PC-9 (cell line): Measurements from ENCODE around the gene GREM1. TPM values are rescaled to one million over a fixed set of nuclear protein-coding genes. Genes with fewer than 3 reads are reported as not detected.

Experiments used
- BruUV-seq: library from RNA; stranded (reverse); fragments of 400-500 nt; replicated peaks from 2 replicates; lab custom pipeline; 2021; lab: Mats Ljungman, UMichigan
- CTCF ChIA-PET: fragments of 300-600 bp; sonication (Branson Sonifier 250); formaldehyde crosslinking; loops from one replicate; lab custom pipeline; 2022; ENCODE audit warnings: antibody characterized with exemption; lab: Charles Lee
- POLR2A ChIA-PET: fragments of 300-600 bp; sonication (Branson Sonifier 250); formaldehyde crosslinking; loops from one replicate; lab custom pipeline; 2022; ENCODE audit warnings: antibody characterized with exemption; ENCODE audit not compliant: unreplicated experiment; lab: Charles Lee
- DNase-seq, 2 experiments: peaks; one replicate each; pipeline versions ENCODE4 v3.0.0 to v3.0.0-alpha.2; 2015 to 2022; ENCODE audit warnings: mixed read lengths in 1 of 2
- H2AFZ ChIP-seq: fragments of 200-600 bp; sonication (generic); 2 replicates; pipeline ENCODE4 v1.8.1; 2017; ENCODE audit warnings: antibody characterized with exemption
- H3F3A ChIP-seq: fragments of 200-600 bp; sonication (generic); 2 replicates; pipeline ENCODE4 v1.8.1; 2017; ENCODE audit warnings: antibody characterized with exemption, mild to moderate bottlenecking, low read depth; ENCODE audit not compliant: insufficient read depth
- H3K27ac ChIP-seq: fragments of 200-600 bp; sonication (generic); 2 replicates; pipeline ENCODE4 v1.6.1; 2016; ENCODE audit warnings: mixed run types
- H3K27me3 ChIP-seq: fragments of 200-600 bp; sonication (generic); 2 replicates; pipeline ENCODE4 v1.6.1; 2016; ENCODE audit warnings: low read depth, mixed run types; ENCODE audit not compliant: insufficient read depth
- H3K36me3 ChIP-seq: fragments of 200-600 bp; sonication (generic); 2 replicates; pipeline ENCODE4 v1.6.1; 2016; ENCODE audit warnings: low read depth, mixed run types
- H3K4me1 ChIP-seq: fragments of 200-600 bp; sonication (generic); replicated peaks from 2 replicates; pipeline ENCODE4 v1.6.1; 2016; ENCODE audit warnings: mixed run types; ENCODE audit not compliant: insufficient read depth
- H3K4me2 ChIP-seq: fragments of 200-600 bp; sonication (generic); 2 replicates; pipeline ENCODE4 v1.6.1; 2017; ENCODE audit warnings: mixed run types
- H3K4me3 ChIP-seq: fragments of 200-600 bp; sonication (generic); 2 replicates; pipeline ENCODE4 v1.6.1; 2016; ENCODE audit warnings: mixed run types
- H3K79me2 ChIP-seq: fragments of 200-600 bp; sonication (generic); 2 replicates; pipeline ENCODE4 v1.6.1; 2017; ENCODE audit warnings: low read depth, mixed run types
- H3K9me2 ChIP-seq: fragments of 200-600 bp; sonication (generic); 2 replicates; pipeline ENCODE4 v1.8.1; 2017; ENCODE audit warnings: mild to moderate bottlenecking; ENCODE audit not compliant: insufficient read depth
- H3K9me3 ChIP-seq: fragments of 200-600 bp; sonication (generic); 2 replicates; pipeline ENCODE4 v1.8.1; 2016; ENCODE audit warnings: low read depth; ENCODE audit not compliant: insufficient read depth
- H4K20me1 ChIP-seq: fragments of 200-600 bp; sonication (generic); 2 replicates; pipeline ENCODE4 v1.8.1; 2017; ENCODE audit not compliant: insufficient read depth
- CTCF ChIP-seq: fragments of 200-600 bp; sonication (generic); conservative IDR thresholded peaks from 2 replicates; pipeline ENCODE4 v1.6.1; 2017; ENCODE audit warnings: mixed run types, antibody characterized with exemption, mild to moderate bottlenecking, moderate library complexity
- EZH2 ChIP-seq: fragments of 200-600 bp; sonication (generic); IDR thresholded peaks from 2 replicates; pipeline ENCODE4 v1.8.0; 2017; ENCODE audit warnings: antibody characterized with exemption, low read depth
- intact Hi-C: fragments of 100-400 bp; cut with micrococcal nuclease; formaldehyde crosslinking; loops from one replicate; pipeline ENCODE4 v1.10.0; 2022; ENCODE audit not compliant: unreplicated experiment
- total RNA-seq: library from RNA; stranded (reverse); gene quantifications from 2 replicates; pipeline ENCODE4 v1.2.3, GENCODE V29; 2021

The GREM1 gene
- total RNA-seq, 1 experiment from 2014 or later = 0.39 TPM

- no TSS peak for BruUV-seq
- ChIA-PET CTCF (no interaction called here), POLR2A (no interaction called here)
- Histone ChIP-seq H3F3A (0 out of 2 replicates have a peak, but pooled peaks cover 3% of the 10 kb centered on the region), H3K4me3 (no peak overlapping the region), H3K36me3 (no peaks in the 10 kb centered on the region), H3K27ac (no peak overlapping the region), H3K79me2 (no peaks in the 10 kb centered on the region), H3K9me2 (no peaks in the 10 kb centered on the region), H4K20me1 (no peaks in the 10 kb centered on the region), H3K27me3 (no peaks in the 10 kb centered on the region), H3K4me2 (no peak overlapping the region), H2AFZ (no peak overlapping the region), H3K4me1 (peaks cover 15% of the 10 kb centered on the region), H3K9me3 (no peaks in the 10 kb centered on the region)
- TF ChIP-seq CTCF = no peak
- TF ChIP-seq EZH2 = no peak
- no peak for DNase-seq
- intact Hi-C loops = no loop called here
Measured at GRCh38 chr15:32705446-32705845, 12.4 kb upstream of the GREM1 start.

GRCh38 chr15:32706704-32707103 is 11.1 kb upstream of the GREM1 start:
- TF ChIP-seq CTCF (no peak), EZH2 (no peak)
- peak; percentile 55 to 67 for DNase-seq
- no peaks in the 10 kb centered on the region for H3K9me3 ChIP-seq
- H3K36me3 ChIP-seq = no peaks in the 10 kb centered on the region
- peak overlapping the region; percentile 46; the same call in 1 of the 2 replicates for H3K4me2 ChIP-seq
- H3K4me1 ChIP-seq = peaks cover 15% of the 10 kb centered on the region
- H4K20me1 ChIP-seq = no peaks in the 10 kb centered on the region
- BruUV-seq = no TSS peak
- ChIA-PET CTCF (no interaction called here), POLR2A (no interaction called here)
- no peaks in the 10 kb centered on the region for H3K27me3 ChIP-seq
- intact Hi-C loops = no loop called here
- H3K79me2 ChIP-seq = no peaks in the 10 kb centered on the region
- no peaks in the 10 kb centered on the region for H3K9me2 ChIP-seq
- H3K27ac ChIP-seq = peak overlapping the region; percentile 37; the same call in 1 of the 2 replicates
- H3K4me3 ChIP-seq = no peak overlapping the region
- 0 out of 2 replicates have a peak, but pooled peaks cover 3% of the 10 kb centered on the region for H3F3A ChIP-seq
- H2AFZ ChIP-seq = no peak overlapping the region

GRCh38 chr15:32707436-32707835 is 10.4 kb upstream of the GREM1 start:
- Histone ChIP-seq H3K27me3 (no peaks in the 10 kb centered on the region), H3K9me3 (no peaks in the 10 kb centered on the region), H3K27ac (peak overlapping the region; percentile 37; the same call in 1 of the 2 replicates), H3K9me2 (no peaks in the 10 kb centered on the region), H3K79me2 (no peaks in the 10 kb centered on the region), H3F3A (0 out of 2 replicates have a peak, but pooled peaks cover 3% of the 10 kb centered on the region), H3K4me3 (no peak overlapping the region), H3K4me1 (peaks cover 15% of the 10 kb centered on the region), H2AFZ (no peak overlapping the region), H3K4me2 (no peak overlapping the region), H4K20me1 (no peaks in the 10 kb centered on the region), H3K36me3 (no peaks in the 10 kb centered on the region)
- no TSS peak for BruUV-seq
- ChIA-PET POLR2A (no interaction called here), CTCF (no interaction called here)
- intact Hi-C loops = no loop called here
- DNase-seq = no peak
- TF ChIP-seq EZH2 (no peak), CTCF (no peak)
